ENCODE data around the gene LTBP1. TPM values are rescaled to one million over a fixed set of nuclear protein-coding genes. Genes with fewer than 3 reads are reported as not detected.
A peak's percentile ranks its signal among the peaks of the same experiment; 100 is the strongest.

The LTBP1 gene
- total and polyA plus RNA-seq, 8 donors = 11.0 to 134 (median 25.6) TPM

DNA sequence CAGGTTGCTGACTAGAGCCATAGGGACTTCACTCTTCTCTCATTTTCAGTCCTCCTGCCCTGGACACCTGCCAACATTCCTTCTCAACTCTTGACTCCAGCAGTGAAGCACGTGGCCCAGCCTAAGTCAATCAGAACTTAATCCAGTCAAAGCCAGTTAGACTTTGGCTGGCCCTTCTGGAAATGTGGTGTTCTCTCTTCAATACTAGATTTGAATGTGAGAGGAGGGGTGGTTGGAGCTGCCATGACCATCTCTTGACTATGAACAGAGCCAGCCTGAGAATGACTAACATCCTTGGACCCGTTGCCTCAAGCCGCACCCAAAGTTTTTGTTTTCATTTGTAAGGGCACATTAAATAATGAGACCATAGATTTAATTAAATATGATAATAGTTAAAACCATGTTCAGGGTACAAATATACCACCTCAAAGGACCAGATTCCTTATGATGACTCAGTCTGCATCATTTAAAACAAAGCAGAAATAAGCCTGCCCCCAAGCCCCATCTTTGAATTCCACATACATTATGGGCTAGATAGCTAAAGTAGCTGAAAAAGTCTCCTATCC is 480.0 kb downstream of the LTBP1 start:
- 47 to 65% (median 55%) methylated on average over 3 of the region's 3 CpGs for WGBS, 5 donors
- Histone ChIP-seq H3K36me3 (no peaks in the 10 kb centered on the region), H3K4me1 (no peaks in the 10 kb centered on the region), H3K27me3 (no peaks in the 10 kb centered on the region), H3K27ac (no peak overlapping the region), H3K9me3 (no peaks in the 10 kb centered on the region), H3K4me3 (no peak overlapping the region)
- peak; percentile 61 to 62 for DNase-seq
- TF ChIP-seq, protein P1, sequence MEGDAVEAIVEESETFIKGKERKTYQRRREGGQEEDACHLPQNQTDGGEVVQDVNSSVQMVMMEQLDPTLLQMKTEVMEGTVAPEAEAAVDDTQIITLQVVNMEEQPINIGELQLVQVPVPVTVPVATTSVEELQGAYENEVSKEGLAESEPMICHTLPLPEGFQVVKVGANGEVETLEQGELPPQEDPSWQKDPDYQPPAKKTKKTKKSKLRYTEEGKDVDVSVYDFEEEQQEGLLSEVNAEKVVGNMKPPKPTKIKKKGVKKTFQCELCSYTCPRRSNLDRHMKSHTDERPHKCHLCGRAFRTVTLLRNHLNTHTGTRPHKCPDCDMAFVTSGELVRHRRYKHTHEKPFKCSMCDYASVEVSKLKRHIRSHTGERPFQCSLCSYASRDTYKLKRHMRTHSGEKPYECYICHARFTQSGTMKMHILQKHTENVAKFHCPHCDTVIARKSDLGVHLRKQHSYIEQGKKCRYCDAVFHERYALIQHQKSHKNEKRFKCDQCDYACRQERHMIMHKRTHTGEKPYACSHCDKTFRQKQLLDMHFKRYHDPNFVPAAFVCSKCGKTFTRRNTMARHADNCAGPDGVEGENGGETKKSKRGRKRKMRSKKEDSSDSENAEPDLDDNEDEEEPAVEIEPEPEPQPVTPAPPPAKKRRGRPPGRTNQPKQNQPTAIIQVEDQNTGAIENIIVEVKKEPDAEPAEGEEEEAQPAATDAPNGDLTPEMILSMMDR (IDR thresholded peaks at IDR 0.05) = no peak
- no peak for TF ChIP-seq EP300 (IDR thresholded peaks at IDR 0.05)
- no peak for TF ChIP-seq POLR2A (IDR thresholded peaks at IDR 0.05)
- no peak for TF ChIP-seq POLR2AphosphoS5 (IDR thresholded peaks at IDR 0.05)
- intact Hi-C loops (cut with DNase I; ENCODE audit: low total_unique reads) = no loop called here

DNA sequence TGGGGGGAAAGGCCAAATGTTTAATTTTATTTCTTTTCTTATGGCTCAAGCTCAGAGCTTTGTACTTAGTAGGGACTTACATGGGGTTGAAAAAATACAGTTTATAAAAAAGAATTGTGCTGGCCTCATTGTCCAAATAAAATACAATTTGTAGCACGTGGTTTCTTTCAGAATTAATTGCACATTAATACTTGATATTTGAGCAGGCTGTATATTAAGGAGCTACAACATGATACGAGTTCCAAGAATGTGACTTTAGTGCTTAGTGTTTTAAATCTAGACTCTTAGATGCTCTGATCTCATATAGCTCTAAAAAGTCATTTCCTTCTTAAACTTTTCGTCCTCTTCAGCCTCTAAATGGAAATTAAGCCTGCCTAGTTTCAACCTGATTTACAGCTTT is 483.3 kb downstream of the LTBP1 start:
- no peaks in the 10 kb centered on the region for H3K36me3 ChIP-seq
- no peak for TF ChIP-seq POLR2AphosphoS5 (IDR thresholded peaks at IDR 0.05)
- TF ChIP-seq, protein P1 (IDR thresholded peaks at IDR 0.05) = no peak
- no peak for TF ChIP-seq POLR2A (IDR thresholded peaks at IDR 0.05)
- no peak for TF ChIP-seq EP300 (IDR thresholded peaks at IDR 0.05)
- DNase-seq = no peak
- H3K27ac ChIP-seq = no peak overlapping the region
- no peak overlapping the region for H3K4me3 ChIP-seq
- no peaks in the 10 kb centered on the region for H3K4me1 ChIP-seq
- no peaks in the 10 kb centered on the region for H3K27me3 ChIP-seq
- intact Hi-C loops (cut with DNase I; ENCODE audit: low total_unique reads) = no loop called here
- WGBS, 5 donors = 43 to 73% (median 54%) methylated on average over 3 of the region's 3 CpGs
- no peaks in the 10 kb centered on the region for H3K9me3 ChIP-seq

DNA sequence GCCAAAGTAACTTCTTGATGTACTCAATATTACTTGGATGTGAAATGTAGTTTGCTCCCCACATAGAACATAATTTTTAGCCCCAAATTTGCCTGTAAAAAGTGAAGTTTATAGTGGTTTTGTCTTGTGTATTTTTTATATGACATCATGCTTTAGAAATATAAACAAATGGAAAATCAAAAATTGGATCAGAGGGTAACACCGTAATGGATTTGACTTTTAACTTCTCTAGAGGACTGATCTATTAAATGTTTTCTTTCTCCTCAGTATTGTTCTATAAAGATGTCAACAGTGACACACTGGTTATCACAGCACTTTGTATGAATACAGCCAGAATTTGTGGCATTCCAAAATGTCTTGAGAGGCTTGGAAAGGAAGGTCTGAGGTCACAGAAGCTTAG is 484.1 kb downstream of the LTBP1 start:
- no peak for DNase-seq
- no peak overlapping the region for H3K4me3 ChIP-seq
- TF ChIP-seq POLR2AphosphoS5 (IDR thresholded peaks at IDR 0.05) (no peak), EP300 (IDR thresholded peaks at IDR 0.05) (no peak), POLR2A (IDR thresholded peaks at IDR 0.05) (no peak)
- TF ChIP-seq, protein P1 (IDR thresholded peaks at IDR 0.05) = no peak
- H3K27me3 ChIP-seq = no peaks in the 10 kb centered on the region
- no peaks in the 10 kb centered on the region for H3K36me3 ChIP-seq
- H3K9me3 ChIP-seq = no peaks in the 10 kb centered on the region
- no peaks in the 10 kb centered on the region for H3K4me1 ChIP-seq
- 62 to 71% (median 63%) methylated on average over 1 of the region's 1 CpG for WGBS, 5 donors
- H3K27ac ChIP-seq = no peak overlapping the region
- intact Hi-C loops (cut with DNase I; ENCODE audit: low total_unique reads) = no loop called here

DNA sequence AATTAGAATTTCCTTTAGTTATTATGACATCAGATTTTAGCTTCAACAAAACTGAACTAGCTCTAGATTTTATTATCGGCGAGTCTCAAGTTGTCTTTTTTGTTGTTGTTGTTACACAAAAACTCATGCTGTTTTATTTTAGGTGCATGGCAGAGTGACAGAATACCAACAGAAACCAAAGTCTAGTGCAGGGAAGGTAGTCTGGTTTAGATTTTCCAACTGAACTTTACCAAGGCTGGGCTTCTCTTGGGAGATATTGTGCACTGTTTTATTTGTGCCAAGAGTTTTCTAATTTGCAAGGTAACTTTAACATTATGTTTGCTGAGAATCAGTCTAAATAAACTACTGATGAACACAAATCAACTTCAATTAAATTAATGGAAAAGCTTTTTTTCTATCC is 486.1 kb downstream of the LTBP1 start:
- H3K4me3 ChIP-seq = no peak overlapping the region
- no peaks in the 10 kb centered on the region for H3K27me3 ChIP-seq
- no peaks in the 10 kb centered on the region for H3K36me3 ChIP-seq
- no peak overlapping the region for H3K27ac ChIP-seq
- TF ChIP-seq POLR2A (IDR thresholded peaks at IDR 0.05) (no peak), EP300 (IDR thresholded peaks at IDR 0.05) (no peak), POLR2AphosphoS5 (IDR thresholded peaks at IDR 0.05) (no peak)
- TF ChIP-seq, protein P1 (IDR thresholded peaks at IDR 0.05) = no peak
- no peaks in the 10 kb centered on the region for H3K4me1 ChIP-seq
- WGBS, 5 donors = 79 to 97% (median 91%) methylated on average over 2 of the region's 2 CpGs
- intact Hi-C loops (cut with DNase I; ENCODE audit: low total_unique reads) = no loop called here
- H3K9me3 ChIP-seq = no peaks in the 10 kb centered on the region
- no peak for DNase-seq
